ENCODE measurements around the gene KRTDAP. TPM values are rescaled to one million over a fixed set of nuclear protein-coding genes. Genes with fewer than 3 reads are reported as not detected.

Gene KRTDAP
- total RNA-seq, 1 donor from 2014 or later, result not detected

GRCh38 chr19:35486268-35486708 lies 4.0 kb downstream of the KRTDAP start:
- no peaks in the 10 kb centered on the region for H3K36me3 Mint-ChIP-seq (ENCODE audit: low read depth, unreplicated experiment)
- no peaks in the 10 kb centered on the region for H3K4me1 Mint-ChIP-seq (ENCODE audit: low read depth, unreplicated experiment)
- H3K27ac Mint-ChIP-seq (ENCODE audit: unreplicated experiment), result no peak overlapping the region
- Histone ChIP-seq H4K20me1 (ENCODE audit: insufficient read depth, low read length) (no peaks in the 10 kb centered on the region), H3K79me2 (ENCODE audit: insufficient read depth, low read length) (no peaks in the 10 kb centered on the region), H2AFZ (ENCODE audit: low read depth, low read length) (no peak overlapping the region), H3K27me3 (ENCODE audit: insufficient read depth, low read length) (peaks cover 1% of the 10 kb centered on the region), H3K4me1 (ENCODE audit: insufficient read depth, low read length) (no peaks in the 10 kb centered on the region), H3K9me3 (ENCODE audit: insufficient read depth, low read depth, low read length) (no peaks in the 10 kb centered on the region), H3K27ac (ENCODE audit: low read depth, low read length) (no peak overlapping the region), H3K4me3 (ENCODE audit: insufficient read depth, low read depth, low read length) (no peak overlapping the region), H3K9ac (ENCODE audit: low read length) (no peak overlapping the region), H3K4me2 (ENCODE audit: low read length) (no peak overlapping the region), H3K36me3 (ENCODE audit: insufficient read depth, low read length) (no peaks in the 10 kb centered on the region)
- FAIRE-seq (no peak), DNase-seq (ENCODE audit: low read depth) (no peak)
- H3K4me3 Mint-ChIP-seq (ENCODE audit: unreplicated experiment), result no peak overlapping the region
- peaks cover 3% of the 10 kb centered on the region for H3K9me3 Mint-ChIP-seq (ENCODE audit: unreplicated experiment)
- peaks cover 55% of the 10 kb centered on the region for H3K27me3 Mint-ChIP-seq (ENCODE audit: low read depth, unreplicated experiment)
- TF ChIP-seq EZH2 (IDR thresholded peaks at IDR 0.05; ENCODE audit: insufficient read depth, low read length), result no peak
- no peak for TF ChIP-seq CTCF (IDR thresholded peaks at IDR 0.05; ENCODE audit: insufficient read depth, low read depth, low read length)

GRCh38 chr19:35484252-35485036 lies 5.8 kb downstream of the KRTDAP start:
- Histone ChIP-seq H3K4me2 (ENCODE audit: low read length) (no peak overlapping the region), H3K9ac (ENCODE audit: low read length) (no peak overlapping the region), H2AFZ (ENCODE audit: low read depth, low read length) (no peak overlapping the region), H3K27me3 (ENCODE audit: insufficient read depth, low read length) (no peaks in the 10 kb centered on the region), H3K36me3 (ENCODE audit: insufficient read depth, low read length) (no peaks in the 10 kb centered on the region), H3K4me1 (ENCODE audit: insufficient read depth, low read length) (no peaks in the 10 kb centered on the region), H3K4me3 (ENCODE audit: insufficient read depth, low read depth, low read length) (no peak overlapping the region), H4K20me1 (ENCODE audit: insufficient read depth, low read length) (no peaks in the 10 kb centered on the region), H3K79me2 (ENCODE audit: insufficient read depth, low read length) (no peaks in the 10 kb centered on the region), H3K9me3 (ENCODE audit: insufficient read depth, low read depth, low read length) (no peaks in the 10 kb centered on the region), H3K27ac (ENCODE audit: low read depth, low read length) (no peak overlapping the region)
- DNase-seq (ENCODE audit: low read depth), result no peak
- TF ChIP-seq EZH2 (IDR thresholded peaks at IDR 0.05; ENCODE audit: insufficient read depth, low read length) (no peak), CTCF (IDR thresholded peaks at IDR 0.05; ENCODE audit: insufficient read depth, low read depth, low read length) (no peak)
- H3K4me3 Mint-ChIP-seq (ENCODE audit: unreplicated experiment), result no peak overlapping the region
- peaks cover 36% of the 10 kb centered on the region for H3K27me3 Mint-ChIP-seq (ENCODE audit: low read depth, unreplicated experiment)
- no peaks in the 10 kb centered on the region for H3K4me1 Mint-ChIP-seq (ENCODE audit: low read depth, unreplicated experiment)
- no peak overlapping the region for H3K27ac Mint-ChIP-seq (ENCODE audit: unreplicated experiment)
- H3K36me3 Mint-ChIP-seq (ENCODE audit: low read depth, unreplicated experiment), result no peaks in the 10 kb centered on the region
- H3K9me3 Mint-ChIP-seq (ENCODE audit: unreplicated experiment), result peaks cover 3% of the 10 kb centered on the region
- FAIRE-seq, result no peak

GRCh38 chr19:35483089-35483488 lies 7.2 kb downstream of the KRTDAP start:
- Histone ChIP-seq H3K27me3 (ENCODE audit: insufficient read depth, low read length) (no peaks in the 10 kb centered on the region), H3K9ac (ENCODE audit: low read length) (no peak overlapping the region), H3K79me2 (ENCODE audit: insufficient read depth, low read length) (no peaks in the 10 kb centered on the region), H2AFZ (ENCODE audit: low read depth, low read length) (no peak overlapping the region), H3K27ac (ENCODE audit: low read depth, low read length) (no peak overlapping the region), H3K36me3 (ENCODE audit: insufficient read depth, low read length) (no peaks in the 10 kb centered on the region), H3K4me3 (ENCODE audit: insufficient read depth, low read depth, low read length) (no peak overlapping the region), H3K9me3 (ENCODE audit: insufficient read depth, low read depth, low read length) (no peaks in the 10 kb centered on the region), H3K4me1 (ENCODE audit: insufficient read depth, low read length) (no peaks in the 10 kb centered on the region), H3K4me2 (ENCODE audit: low read length) (no peak overlapping the region), H4K20me1 (ENCODE audit: insufficient read depth, low read length) (no peaks in the 10 kb centered on the region)
- peaks cover 3% of the 10 kb centered on the region for H3K9me3 Mint-ChIP-seq (ENCODE audit: unreplicated experiment)
- no peak for DNase-seq (ENCODE audit: low read depth)
- no peaks in the 10 kb centered on the region for H3K4me1 Mint-ChIP-seq (ENCODE audit: low read depth, unreplicated experiment)
- no peaks in the 10 kb centered on the region for H3K36me3 Mint-ChIP-seq (ENCODE audit: low read depth, unreplicated experiment)
- no peak overlapping the region for H3K27ac Mint-ChIP-seq (ENCODE audit: unreplicated experiment)
- no peak overlapping the region for H3K4me3 Mint-ChIP-seq (ENCODE audit: unreplicated experiment)
- peaks cover 26% of the 10 kb centered on the region for H3K27me3 Mint-ChIP-seq (ENCODE audit: low read depth, unreplicated experiment)
- TF ChIP-seq EZH2 (IDR thresholded peaks at IDR 0.05; ENCODE audit: insufficient read depth, low read length) (no peak), CTCF (IDR thresholded peaks at IDR 0.05; ENCODE audit: insufficient read depth, low read depth, low read length) (no peak)
- FAIRE-seq, result no peak

Data from astrocyte (in vitro differentiated cells and primary cell).